GM12891 (cell line): ENCODE results near the gene RAB30.

Experiments used
- PAX5 ChIP-seq: IDR thresholded peaks from 2 replicates; pipeline ENCODE4 v1.6.1; 2011; ENCODE audit warnings: low read length, moderate library complexity, mild to moderate bottlenecking; ENCODE audit not compliant: insufficient read depth, severe bottlenecking
- POLR2A ChIP-seq: IDR thresholded peaks from 2 replicates; pipeline ENCODE4 v1.6.1; 2011; ENCODE audit warnings: low read depth, low read length, control low read depth
- POLR2AphosphoS5 ChIP-seq: IDR thresholded peaks from 2 replicates; pipeline ENCODE4 v1.6.1; 2011; ENCODE audit warnings: low read depth, low read length, control low read depth
- POU2F2 ChIP-seq: IDR thresholded peaks from 2 replicates; pipeline ENCODE4 v1.6.1; 2011; ENCODE audit warnings: low read depth, mild to moderate bottlenecking, control low read depth, low read length, moderate library complexity
- SPI1 ChIP-seq: IDR thresholded peaks from 2 replicates; pipeline ENCODE4 v1.6.1; 2011; ENCODE audit warnings: low read depth, low read length, control low read depth
- TAF1 ChIP-seq: IDR thresholded peaks from 2 replicates; pipeline ENCODE4 v1.6.1; 2011; ENCODE audit warnings: low read depth, low read length, control low read depth

DNA sequence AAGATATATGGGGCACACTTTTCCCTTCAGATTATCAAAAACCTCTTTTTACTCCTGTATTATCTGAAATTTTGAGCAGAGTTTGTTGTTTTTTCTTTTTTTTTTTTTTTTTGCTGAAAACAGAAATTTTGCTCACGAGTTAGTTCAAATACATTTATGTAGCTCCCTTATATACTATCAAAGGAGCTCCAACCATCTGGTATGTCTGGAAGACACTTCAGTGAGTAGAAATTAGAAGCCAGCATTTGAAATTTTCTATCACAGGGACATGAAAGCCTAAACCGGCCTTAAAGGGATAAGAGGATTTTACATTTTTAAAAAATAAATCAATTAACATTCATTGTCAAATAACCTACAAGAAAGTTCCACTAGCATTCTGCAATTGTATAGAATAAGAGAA, 96.8 kb downstream of the RAB30 start:
- no peak for TF ChIP-seq POLR2AphosphoS5
- no peak for TF ChIP-seq POLR2A
- TF ChIP-seq PAX5: no peak
- no peak for TF ChIP-seq TAF1
- no peak for TF ChIP-seq SPI1
- TF ChIP-seq POU2F2: no peak
